Osteocyte (in vitro differentiated cells): ENCODE data around the gene MYO1A. TPM values are rescaled to one million over a fixed set of nuclear protein-coding genes. Genes with fewer than 3 reads are reported as not detected.
"Not testable (repeated sequence)": the region's sequence is repeated elsewhere in the genome, so short reads cannot be mapped to it uniquely, and the experiment has no call there.

Experiments
- DNase-seq: peaks from one replicate; pipeline ENCODE4 v3.0.0; 2021; ENCODE audit warnings: mixed read lengths; ENCODE audit not compliant: unreplicated experiment; ENCODE audit errors: extremely low spot score
- H3K27ac Mint-ChIP-seq: one replicate; pipeline ENCODE4 v1.8.0; 2021; ENCODE audit warnings: mild to moderate bottlenecking, mixed read lengths; ENCODE audit not compliant: unreplicated experiment
- H3K27me3 Mint-ChIP-seq: one replicate; pipeline ENCODE4 v1.8.0; 2021; ENCODE audit warnings: mixed read lengths; ENCODE audit not compliant: unreplicated experiment
- H3K36me3 Mint-ChIP-seq: one replicate; pipeline ENCODE4 v1.8.0; 2021; ENCODE audit warnings: mixed read lengths; ENCODE audit not compliant: unreplicated experiment
- H3K4me1 Mint-ChIP-seq: one replicate; pipeline ENCODE4 v1.8.0; 2021; ENCODE audit warnings: mixed read lengths; ENCODE audit not compliant: unreplicated experiment
- H3K4me3 Mint-ChIP-seq: one replicate; pipeline ENCODE4 v1.8.0; 2021; ENCODE audit warnings: mild to moderate bottlenecking, moderate library complexity, mixed read lengths; ENCODE audit not compliant: unreplicated experiment
- H3K9me3 Mint-ChIP-seq: one replicate; pipeline ENCODE4 v1.8.0; 2021; ENCODE audit warnings: mixed read lengths; ENCODE audit not compliant: unreplicated experiment
- total RNA-seq: library from RNA; stranded (reverse); gene quantifications from 2 replicates; pipeline ENCODE4 v1.2.1, GENCODE V29; 2021
- TF ChIP-seq, protein P1 (sequence below): fragments of 200-600 bp; sonication (generic); IDR thresholded peaks from 2 replicates; pipeline ENCODE4 v1.5.0; 2021; ENCODE audit warnings: antibody characterized with exemption, mild to moderate bottlenecking, moderate library complexity

Gene MYO1A
- total RNA-seq, 1 donor from 2014 or later, result not detected

DNA sequence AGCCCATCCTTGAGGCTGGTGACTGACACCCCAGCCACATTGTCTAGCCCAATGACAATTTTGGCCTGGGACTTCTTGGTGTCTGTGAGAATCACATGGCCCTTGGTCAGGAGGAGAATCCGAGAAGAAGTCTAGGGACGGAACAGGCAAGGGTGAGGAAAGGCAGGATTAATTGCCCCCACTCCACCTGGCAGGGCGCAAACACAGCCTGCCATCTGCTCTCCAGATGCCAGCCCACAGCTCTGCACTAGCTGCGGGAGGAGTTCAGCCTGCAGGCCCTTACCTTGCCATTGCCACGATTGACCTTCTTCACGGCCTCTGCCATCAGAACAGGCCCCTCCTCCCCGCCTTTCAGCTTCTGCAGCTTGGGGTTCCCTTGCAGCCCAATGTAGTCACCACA is 20.5 kb downstream of the MYO1A start:
- no peaks in the 10 kb centered on the region for H3K36me3 Mint-ChIP-seq
- H3K27ac Mint-ChIP-seq, result no peak overlapping the region
- no peak overlapping the region for H3K4me3 Mint-ChIP-seq
- no peaks in the 10 kb centered on the region for H3K4me1 Mint-ChIP-seq
- H3K9me3 Mint-ChIP-seq, result no peaks in the 10 kb centered on the region
- DNase-seq, result no peak
- H3K27me3 Mint-ChIP-seq, result peaks cover 56% of the 10 kb centered on the region
- TF ChIP-seq, protein P1, sequence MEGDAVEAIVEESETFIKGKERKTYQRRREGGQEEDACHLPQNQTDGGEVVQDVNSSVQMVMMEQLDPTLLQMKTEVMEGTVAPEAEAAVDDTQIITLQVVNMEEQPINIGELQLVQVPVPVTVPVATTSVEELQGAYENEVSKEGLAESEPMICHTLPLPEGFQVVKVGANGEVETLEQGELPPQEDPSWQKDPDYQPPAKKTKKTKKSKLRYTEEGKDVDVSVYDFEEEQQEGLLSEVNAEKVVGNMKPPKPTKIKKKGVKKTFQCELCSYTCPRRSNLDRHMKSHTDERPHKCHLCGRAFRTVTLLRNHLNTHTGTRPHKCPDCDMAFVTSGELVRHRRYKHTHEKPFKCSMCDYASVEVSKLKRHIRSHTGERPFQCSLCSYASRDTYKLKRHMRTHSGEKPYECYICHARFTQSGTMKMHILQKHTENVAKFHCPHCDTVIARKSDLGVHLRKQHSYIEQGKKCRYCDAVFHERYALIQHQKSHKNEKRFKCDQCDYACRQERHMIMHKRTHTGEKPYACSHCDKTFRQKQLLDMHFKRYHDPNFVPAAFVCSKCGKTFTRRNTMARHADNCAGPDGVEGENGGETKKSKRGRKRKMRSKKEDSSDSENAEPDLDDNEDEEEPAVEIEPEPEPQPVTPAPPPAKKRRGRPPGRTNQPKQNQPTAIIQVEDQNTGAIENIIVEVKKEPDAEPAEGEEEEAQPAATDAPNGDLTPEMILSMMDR, result no peak

DNA sequence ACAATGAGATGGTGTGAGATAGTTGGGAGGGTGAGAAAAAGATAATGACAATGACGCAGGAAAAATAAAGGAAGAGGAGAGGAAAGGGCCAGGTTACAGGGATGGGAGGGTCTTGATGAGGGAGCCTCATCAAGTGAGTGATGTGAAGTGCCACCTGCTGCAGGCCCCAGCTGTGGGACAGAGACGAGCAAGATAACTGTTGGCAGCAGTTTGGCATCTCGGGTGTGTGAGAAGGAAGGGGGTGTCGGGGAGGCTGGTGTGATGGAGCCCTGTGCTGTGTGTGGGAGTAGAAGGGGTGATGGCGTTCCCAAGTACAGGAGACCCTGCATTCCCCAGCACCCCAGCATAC is 22.1 kb downstream of the MYO1A start:
- H3K36me3 Mint-ChIP-seq, result no peaks in the 10 kb centered on the region
- H3K27ac Mint-ChIP-seq, result no peak overlapping the region
- H3K27me3 Mint-ChIP-seq, result peaks cover 56% of the 10 kb centered on the region
- no peak for DNase-seq
- H3K9me3 Mint-ChIP-seq, result no peaks in the 10 kb centered on the region
- H3K4me3 Mint-ChIP-seq, result no peak overlapping the region
- no peaks in the 10 kb centered on the region for H3K4me1 Mint-ChIP-seq
- TF ChIP-seq, protein P1, result no peak

DNA sequence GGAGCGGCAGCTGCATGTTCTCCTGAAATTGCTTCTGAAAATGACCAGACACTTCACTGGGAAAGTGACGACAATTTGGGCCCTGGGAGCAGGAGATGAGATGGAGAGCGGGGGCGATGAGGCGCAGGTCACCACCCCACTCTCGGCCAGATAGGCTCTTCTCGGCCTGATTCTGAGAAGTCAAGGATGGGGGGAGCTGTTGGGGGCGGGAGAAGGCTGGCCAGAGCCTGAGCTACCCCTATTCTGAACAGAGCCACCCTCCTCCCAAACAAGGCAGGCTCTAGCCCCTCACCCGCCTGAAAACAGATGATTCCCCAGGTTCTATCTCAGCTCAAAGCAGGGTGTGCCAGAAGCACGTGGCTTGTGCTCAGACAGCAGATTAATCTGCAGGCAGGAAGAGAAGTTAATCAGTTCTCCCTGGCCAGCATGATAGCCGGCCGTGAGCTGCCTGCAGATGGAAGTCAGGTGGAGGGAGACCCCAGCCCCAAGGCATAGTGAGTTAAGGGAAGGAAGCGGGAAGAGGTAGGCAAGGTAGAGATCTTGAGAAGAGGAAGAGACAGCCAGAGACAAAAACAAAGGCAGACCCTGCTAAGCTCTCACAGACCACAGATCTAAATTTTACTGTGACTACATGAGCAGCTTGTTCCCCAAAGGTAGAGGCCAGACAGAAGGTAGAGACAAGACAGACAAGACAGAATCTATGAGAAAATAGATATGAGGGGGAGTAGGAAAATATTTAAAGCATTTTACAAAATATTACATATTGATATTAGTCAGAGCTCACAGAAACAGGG is 22.7 kb downstream of the MYO1A start:
- Mint-ChIP-seq H3K4me1 (no peaks in the 10 kb centered on the region), H3K9me3 (no peaks in the 10 kb centered on the region), H3K27ac (no peak overlapping the region), H3K4me3 (no peak overlapping the region), H3K27me3 (peaks cover 55% of the 10 kb centered on the region), H3K36me3 (no peaks in the 10 kb centered on the region)
- no peak for DNase-seq
- TF ChIP-seq, protein P1, result no peak

DNA sequence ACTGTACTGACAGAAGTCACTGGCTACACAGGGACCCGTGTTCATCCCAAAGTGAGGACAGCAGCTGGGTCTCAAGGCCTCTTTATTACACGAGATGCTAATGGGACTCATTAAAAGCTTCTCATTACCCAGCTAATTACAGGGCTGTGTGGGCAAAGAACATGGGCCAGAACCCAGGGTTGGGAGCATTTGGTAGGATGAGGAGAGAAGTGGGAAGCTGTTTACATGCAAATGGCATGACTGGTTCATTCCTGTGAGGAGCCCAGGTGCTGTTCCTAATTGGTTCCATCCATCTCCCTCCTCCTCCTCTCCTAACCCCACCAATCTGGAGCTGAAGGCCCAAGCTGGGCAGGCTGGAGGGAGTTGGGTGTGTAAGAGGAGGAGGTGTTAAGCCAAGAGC is 24.7 kb downstream of the MYO1A start:
- Mint-ChIP-seq H3K9me3 (no peaks in the 10 kb centered on the region), H3K27ac (no peak overlapping the region), H3K4me3 (no peak overlapping the region), H3K27me3 (peaks cover 40% of the 10 kb centered on the region), H3K36me3 (no peaks in the 10 kb centered on the region), H3K4me1 (no peaks in the 10 kb centered on the region)
- DNase-seq, result no peak
- TF ChIP-seq, protein P1, result no peak

DNA sequence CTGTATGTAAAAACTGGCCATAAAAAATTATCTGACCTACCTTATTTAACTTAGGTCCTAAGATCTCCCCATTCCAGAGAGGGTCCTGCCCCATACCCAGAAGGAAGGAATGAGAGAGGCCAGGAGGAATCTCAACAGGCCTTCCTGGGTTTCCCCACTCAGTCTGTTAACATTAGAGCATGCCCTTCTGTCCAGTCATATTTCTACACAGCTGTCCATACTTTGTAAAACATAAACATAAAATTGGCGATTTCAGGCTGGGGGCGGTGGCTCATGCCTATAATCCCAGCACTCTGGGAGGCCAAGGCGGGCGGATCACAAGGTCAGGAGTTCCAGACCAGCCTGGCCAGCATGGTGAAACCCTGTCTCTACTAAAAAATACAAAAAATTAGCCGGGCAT is 27.6 kb downstream of the MYO1A start:
- H3K4me1 Mint-ChIP-seq, result not testable (repeated sequence)

More for the DNA sequence above, 27.6 kb downstream of the MYO1A start:
- not testable (repeated sequence) for H3K4me3 Mint-ChIP-seq, DNase-seq, H3K36me3 Mint-ChIP-seq, H3K27ac Mint-ChIP-seq, H3K9me3 Mint-ChIP-seq
- peaks cover 29% of the 10 kb centered on the region for H3K27me3 Mint-ChIP-seq
